Fibroblast of upper back skin (primary cell): ENCODE measurements around the gene PPM1H.

Source experiments
- DNase-seq: peaks from one replicate; pipeline ENCODE4 v3.0.0-alpha.2; 2013

PPM1H gene

DNA sequence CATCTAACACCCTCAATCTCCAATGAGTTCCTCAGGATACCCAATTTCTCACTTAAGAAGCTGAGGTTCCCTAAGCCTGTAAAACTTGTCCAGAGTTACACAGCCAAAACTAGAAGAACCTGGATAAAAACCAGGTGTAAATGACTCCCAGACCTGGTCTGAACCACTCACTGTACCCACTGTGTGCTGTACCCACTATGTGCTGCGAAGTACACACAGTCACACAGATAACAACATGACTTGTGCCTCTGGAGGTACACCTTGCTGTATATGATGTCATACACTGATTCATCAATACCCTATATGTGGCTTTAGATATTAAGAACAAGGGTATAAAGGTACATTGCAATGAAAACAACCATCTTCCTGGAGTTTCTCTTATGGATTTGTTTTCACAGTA is 66.1 kb downstream of the PPM1H start:
- no peak for DNase-seq

DNA sequence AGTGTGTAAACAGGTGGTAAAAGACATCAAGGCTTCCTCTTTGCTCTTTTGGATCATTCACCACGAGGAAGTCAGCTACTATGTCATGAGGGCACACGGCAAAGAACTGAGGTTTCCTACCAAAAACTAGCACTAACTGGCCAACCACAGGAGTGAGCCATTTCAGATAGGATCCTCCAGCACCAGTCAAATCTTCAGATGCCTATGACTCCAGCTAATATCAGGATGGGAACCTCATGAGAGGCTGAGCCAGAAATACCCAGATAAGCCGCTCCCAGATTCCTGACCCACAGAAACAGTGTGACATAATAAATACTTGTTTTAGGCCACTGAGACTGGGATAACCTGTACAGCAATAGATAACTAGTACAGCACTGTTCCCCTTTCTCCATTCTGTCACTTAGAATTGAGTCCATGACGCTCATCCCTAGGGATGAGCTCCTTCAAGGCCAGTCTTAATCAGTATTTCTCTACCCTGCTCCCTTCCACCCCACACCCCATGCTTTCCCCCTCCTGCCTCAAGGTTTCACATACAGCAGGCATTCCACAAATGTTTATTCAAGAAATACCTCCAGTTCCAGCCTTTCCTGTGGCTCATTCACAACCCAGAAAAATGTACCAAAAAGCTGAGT is 68.4 kb downstream of the PPM1H start:
- peak; percentile 85 for DNase-seq

DNA sequence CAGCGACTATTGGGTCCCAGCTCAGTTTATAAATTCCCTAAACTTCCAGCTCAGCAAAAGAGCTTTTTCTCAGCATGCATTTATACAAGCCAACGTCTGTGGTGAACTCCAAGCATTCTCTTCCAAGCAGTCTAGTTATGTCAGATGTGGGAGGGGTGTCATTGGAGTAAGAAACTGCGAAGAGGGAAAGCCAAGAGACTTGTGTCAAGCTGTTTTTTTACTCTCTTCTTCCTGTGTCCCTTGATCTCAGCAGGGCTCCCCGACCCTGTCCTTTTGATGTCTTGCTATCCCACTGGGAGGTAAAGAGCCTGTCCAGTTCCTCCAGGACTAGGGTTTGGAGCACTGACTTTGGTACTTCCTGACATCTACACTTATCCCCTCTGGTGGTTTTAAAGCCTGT is 69.0 kb downstream of the PPM1H start:
- peak; percentile 55 for DNase-seq

DNA sequence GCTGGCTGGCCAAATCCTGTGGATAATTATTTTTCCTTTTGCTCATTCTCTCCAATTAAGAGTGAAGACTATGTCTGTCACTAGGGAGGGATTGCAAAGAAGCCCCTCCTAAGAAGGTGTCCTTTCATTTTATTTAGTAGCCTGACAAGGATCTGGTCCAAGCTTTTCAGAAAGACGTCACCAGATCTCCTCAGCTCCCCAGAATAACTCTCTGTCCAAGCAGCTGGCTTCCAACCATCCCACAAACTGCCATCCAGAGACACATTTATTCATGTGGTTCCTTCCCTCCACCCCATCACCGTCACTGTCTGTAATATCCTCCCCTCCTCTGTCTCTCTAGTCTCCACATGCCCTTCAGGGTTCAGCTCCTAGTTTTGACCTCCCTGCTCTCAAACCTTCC is 69.9 kb downstream of the PPM1H start:
- DNase-seq = no peak

DNA sequence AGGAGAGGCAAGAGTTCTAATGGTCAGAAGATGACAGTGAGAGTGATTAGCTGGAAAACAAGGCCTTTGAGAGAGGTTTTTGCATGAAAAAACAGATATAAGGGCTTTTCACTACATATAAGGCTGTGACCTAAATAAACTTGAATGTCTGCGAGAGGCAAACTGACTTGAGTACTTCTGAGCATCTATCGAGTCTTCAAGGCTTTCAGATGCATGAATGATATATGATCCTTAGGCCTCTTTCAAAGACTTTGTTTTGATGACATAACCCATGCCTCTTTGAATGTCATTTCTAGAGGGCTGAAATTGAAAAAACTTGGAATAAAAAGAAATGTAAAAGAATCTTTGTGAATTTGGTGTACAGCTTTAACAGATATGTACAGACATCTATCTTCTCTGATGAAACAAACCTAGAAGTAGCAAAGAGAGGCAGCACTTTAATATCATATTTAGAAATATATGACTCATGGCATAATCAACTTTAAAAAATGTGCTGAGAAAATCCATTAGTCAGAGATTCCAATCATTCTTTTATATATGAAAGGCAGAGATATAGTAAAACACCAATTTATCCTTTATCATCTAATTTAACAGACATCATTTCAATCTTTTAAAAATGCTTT is 72.6 kb downstream of the PPM1H start:
- peak; percentile 64 for DNase-seq

DNA sequence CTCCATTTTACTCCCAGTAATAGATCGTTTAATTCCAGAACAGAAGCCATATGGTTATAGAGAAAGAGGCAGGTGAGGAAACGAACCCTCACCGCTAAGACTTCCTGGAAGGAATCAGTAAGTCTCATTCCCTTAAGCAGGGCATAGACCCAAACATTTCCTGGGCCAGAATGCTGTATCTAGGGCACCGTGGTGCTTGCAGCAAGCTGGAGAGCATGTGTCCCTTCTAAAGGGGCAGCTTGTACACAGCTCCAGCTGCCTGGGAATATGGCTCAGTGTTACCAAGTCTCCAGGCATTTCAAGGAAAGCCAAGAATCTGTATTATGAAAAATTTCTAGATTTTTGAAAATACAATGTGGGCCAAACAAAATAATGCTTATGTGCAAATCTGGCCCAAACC is 73.4 kb downstream of the PPM1H start:
- no peak for DNase-seq

DNA sequence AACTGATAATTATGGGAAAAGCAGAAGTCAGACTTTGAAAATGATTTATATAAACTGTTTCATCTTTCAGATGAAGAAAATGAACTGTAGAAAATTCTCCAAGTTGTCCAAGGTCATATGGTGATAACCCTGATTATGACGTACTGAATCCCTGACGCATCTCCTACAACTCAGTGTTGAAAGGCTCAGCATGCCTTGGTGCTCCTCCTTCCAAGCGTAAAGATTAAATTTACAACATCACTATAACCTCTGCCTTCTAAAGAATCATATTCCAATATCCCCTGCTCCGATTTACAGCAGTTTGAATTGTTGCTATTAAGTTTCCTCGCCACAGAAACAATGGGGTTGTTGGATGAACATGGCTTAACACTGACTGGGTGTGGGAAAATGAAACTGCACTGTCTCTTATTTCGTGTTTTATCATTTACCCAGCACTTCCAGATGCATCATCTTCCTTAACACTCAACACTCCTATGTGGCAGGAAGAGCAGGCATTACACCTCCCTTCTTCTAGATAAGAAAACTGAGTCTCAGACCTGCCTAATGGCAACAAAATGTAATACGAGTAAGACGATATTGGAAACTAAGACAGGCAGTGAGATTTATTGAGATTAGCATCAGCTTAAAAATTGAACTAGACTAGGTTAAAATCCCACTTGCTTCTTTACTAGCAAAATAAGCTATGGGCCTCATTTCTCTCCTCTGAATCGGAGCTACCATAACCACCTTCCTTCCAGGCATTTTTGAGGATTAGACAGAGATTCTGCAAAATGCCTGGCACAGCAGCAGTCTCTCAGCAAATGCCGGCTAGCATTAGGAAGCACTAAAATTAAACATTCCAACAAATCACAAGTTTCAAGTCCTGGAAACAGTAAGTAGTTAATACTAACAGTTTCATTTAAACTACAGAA is 74.2 kb downstream of the PPM1H start:
- no peak for DNase-seq

DNA sequence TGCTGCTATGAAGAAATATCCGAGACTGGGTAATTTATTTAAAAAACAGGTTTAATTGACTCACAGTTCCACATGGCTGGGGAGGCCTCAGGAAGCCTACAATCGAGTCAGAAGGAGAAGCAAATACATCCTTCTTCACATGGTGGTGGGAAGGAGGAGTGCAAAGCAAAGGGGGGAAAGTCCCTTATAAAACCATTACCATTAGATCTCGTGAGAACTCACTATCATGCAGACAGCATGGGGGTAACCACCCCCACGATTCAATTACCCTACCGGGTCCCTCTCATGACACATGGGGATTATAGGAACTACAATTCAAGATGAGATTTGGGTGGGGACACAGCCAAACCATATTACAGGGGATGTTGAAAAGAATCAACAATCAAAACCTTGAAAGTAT is 74.9 kb downstream of the PPM1H start:
- DNase-seq = no peak

DNA sequence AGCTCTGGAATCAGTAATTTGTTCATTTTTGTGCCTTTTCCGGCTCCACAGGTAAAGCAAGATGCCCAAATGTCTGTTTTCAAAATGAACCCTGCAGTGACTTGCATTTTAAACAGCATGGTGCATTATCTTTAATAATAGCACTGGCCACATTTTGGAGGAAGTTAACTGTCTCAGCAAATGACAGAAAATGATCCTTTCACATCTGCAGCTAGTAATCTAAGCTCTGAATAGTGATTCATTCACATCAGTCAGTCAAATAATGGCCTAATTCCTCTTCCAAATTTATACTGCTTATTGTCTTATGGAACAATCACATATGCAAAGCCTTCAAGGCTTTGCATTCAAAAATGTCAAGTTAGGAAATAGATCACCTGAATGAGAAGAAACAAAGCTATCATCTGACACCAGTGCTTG is 75.6 kb downstream of the PPM1H start:
- DNase-seq = no peak

DNA sequence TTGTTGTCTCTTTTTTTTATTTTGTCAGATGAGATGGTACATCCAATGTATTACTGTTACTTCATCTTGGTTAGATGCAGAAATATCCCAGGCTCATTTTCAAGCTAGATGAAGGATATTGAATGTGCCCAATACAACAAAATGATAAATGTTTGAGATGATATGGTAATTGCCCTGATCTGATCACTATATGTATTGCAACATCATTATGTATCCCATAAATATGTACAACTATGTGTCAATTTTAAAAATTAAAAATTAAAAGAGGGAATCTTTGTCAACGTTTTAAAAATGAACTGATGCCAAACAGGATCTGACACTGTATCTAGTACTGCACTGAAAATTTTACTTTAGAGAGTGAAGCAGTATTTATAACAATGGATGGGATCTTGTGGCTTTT is 78.5 kb downstream of the PPM1H start:
- DNase-seq = no peak

DNA sequence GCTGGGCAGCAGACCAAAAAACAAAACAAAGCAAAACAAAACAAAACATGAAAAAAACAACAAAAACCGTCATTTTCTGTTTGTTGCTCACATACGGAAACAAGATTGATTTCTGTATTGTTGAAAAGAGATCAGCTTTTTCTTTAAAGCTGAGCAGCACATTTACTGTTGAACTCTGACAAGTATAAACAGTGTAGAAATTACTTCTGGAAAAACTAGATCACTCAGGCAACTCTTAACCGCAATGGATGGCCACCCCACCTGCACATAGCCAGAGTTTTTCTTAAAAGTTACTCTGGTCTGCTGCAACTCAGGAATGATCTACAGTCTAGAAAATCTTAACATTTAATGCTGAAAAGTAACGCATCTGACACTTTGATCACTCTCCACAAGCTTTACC is 80.9 kb downstream of the PPM1H start:
- no peak for DNase-seq

DNA sequence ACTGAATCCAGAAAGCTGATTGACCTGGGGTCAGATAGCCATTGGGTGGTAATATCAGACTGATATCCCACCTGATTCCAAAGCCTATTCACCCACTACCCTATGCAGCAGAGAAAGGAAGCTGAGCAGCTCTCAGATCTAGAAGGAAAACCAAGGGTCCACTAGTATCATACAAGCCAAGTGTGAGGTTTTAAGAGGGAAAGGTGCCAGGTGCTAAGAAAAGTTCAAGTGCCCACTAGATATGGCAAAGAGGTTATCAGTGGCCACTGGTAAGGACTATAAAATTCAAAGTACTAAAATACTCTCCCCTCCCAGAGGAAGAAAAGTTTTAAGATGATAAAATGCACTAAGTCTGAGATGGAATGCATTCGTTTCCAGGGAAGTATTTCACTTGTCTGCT is 85.6 kb downstream of the PPM1H start:
- DNase-seq = no peak

DNA sequence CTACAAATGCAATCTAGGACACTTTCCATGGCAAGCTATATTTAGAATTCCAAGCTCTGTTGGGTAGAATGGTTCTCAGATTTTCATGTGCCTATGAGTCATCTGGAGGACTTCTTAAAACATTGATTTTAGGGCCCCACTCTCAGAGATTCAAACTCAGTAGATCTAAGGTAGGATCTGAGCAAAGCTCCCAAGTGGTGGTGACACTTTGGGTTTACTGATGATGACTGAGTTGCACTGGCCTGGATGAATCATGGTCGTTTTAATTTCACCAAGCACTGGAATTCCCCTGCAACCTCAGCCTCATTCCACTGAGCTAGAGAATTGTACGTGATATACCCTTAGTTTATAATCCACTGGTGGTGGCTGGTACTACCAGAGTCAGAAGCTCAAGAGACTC is 86.5 kb downstream of the PPM1H start:
- peak; percentile 76 for DNase-seq

DNA sequence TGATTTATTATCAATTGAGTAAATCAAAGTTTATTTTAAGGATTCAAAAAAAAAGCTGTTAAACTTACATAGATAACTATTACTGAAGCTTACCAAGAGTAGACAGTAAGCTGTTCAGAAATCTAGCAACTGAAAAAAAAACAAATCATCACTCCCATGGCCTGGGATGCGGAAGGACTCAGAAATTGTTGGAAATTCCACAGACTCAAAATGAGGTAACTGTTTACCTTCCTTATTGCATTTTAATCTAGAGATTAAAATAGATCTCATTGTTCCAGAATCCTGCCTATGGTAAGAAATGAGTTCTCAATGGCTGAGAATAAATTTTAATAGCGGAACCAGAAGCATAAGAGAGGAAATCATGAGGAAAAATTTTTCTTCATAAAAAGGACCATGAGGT is 87.2 kb downstream of the PPM1H start:
- no peak for DNase-seq

DNA sequence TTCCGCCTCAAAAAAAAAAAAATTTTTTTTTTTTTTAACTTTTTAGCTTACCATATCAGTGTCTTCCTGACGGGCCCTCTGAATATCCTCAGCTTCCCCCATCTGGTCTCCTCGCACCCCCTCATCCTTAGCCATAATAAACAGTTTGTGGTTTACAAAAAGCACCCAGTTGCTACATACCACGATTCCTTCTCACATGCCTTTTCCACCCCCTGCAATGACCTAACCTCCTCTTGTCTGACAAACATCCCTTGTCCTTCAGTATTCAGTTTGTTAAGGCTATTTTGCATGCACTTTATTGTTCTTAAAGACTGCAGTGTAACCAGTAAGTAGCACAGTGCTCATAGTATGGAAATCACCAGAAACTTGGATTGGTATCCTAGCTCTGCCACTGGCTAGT is 88.5 kb downstream of the PPM1H start:
- peak; percentile 65 for DNase-seq

DNA sequence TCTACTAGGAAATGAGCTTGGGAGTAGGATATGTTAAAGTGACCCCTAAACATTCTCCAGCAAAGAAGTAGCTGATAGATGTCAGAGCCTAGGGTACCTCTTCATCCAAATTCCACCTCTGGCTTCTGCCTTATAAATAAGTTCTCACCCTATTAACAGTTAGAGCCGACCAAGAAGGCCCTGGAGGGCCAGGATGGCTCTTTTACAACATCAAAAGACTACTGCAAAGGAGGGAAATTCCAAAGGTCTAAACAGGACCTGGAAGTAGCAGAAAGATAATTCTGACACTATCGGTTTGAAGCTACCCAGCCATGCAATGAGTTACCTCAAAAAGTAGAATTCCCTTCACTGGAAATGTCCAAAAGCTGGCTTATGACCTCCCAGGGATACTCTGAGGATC is 90.0 kb downstream of the PPM1H start:
- DNase-seq = no peak

DNA sequence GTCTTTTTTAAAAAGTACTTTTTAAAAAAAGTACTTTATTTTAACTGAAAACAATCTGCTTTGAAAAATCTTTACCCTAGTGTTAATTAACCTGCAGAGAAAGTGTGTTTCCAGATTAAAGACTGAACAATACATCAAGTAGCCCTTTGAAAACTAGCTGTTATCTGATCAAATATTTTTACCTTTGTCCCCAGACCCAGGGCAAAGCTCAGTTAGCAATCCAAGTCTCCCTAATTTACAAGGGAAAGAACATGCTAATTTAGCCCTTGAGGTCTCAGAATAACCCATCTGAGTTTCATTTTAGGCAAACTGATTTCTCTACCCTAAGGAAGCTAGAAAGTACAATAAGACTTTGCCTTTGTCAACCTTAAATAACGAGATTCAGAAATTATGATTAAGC is 91.2 kb downstream of the PPM1H start:
- no peak for DNase-seq

DNA sequence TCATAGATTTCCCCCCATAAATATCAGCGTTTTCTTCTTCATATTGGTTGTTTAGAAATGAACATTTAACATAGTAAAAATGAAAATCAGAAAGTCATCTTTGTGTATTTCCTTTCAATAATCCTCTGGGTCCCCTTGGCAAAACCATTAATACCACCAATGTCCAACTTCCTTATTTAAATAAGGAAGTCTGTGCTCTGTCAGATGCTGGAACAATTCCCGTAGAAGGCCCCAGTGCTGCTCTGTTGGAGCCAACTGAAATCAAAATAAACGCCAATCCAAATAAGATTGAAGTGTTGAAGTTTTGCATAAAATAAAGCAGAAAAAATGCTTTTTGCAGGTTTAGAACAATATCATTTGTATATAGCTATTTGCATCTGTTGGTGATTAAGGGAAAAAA is 93.1 kb downstream of the PPM1H start:
- no peak for DNase-seq

DNA sequence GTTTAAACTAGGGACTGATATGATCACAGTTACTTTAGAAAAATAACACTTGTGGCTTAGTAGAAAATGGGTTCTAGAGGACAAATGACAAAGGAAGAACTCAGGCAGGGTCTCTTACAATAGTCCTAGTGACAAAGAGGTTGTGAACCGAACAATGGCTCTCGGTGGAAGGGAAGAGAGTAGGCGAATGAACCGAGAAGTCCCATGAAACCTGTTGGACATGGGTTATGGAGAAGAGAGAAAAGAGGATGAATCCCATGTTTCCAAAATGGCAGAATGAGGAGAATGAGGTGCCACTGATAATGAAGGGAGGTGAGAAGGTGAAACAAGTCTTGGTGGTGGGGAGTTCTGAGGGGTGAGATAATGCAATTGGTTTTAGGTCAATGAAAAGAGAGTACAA is 94.1 kb downstream of the PPM1H start:
- no peak for DNase-seq

DNA sequence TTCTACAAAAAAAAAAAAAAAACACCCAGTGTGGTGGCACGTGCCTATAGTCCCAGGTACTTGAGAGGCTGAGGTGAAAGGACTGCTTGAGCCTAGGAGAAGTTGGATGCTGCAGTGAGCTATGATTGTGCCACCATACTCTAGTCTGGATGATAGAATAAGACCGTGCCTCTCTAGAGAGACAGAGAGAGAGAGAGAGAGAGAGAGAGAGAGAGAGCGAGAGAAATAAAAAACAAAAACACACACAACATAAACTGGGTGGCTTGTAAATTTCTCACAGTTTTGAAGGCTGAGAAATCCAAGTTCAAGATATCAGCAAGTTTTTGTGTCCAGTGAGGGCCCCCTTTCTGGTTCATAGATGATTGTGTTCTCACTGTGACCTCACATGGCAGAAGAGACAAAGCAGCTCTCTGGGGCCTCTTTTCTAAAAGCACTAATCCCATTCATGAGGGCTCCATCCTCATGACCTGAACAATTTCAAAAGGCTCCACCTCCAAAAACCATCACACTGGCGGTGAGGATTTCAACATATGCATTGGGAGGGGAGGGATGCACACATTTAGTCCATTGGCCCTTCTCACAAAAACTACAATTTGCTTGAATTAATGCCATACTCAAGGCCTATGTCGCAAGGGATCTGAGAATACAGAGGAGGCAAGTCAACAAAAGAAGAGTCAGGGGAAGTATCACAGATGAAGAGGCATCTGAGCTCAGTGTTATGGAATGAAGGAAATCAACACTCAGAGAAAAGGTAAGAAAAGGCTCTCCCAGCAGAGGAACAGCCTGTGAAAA is 94.9 kb downstream of the PPM1H start:
- DNase-seq = no peak

DNA sequence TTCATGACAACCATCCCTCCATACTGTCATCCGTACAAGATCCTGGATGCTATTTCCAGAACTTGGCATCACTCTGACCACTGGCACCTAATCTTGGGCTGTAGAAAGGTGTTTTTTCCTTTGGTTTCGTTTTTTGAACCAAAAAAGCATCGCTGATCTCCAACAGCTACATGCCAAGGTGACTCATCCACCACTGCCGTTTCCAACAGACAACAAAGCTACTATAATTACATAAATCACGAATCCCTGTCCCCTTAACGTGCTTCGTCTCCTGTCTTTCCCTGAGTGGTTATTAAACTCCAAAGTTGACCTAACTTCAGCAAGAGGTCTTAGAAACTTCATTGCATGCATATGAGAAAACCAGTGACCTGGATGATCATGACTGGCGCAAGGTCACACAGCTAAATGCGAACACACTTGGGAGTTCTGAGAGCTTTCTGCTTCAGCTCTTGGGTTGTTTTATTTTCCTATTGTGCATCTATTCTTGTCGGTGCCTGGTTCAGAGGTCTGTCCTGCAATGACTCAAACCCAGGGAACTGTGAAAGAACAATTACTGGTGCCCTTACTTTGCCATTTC is 99.9 kb downstream of the PPM1H start:
- no peak for DNase-seq

DNA sequence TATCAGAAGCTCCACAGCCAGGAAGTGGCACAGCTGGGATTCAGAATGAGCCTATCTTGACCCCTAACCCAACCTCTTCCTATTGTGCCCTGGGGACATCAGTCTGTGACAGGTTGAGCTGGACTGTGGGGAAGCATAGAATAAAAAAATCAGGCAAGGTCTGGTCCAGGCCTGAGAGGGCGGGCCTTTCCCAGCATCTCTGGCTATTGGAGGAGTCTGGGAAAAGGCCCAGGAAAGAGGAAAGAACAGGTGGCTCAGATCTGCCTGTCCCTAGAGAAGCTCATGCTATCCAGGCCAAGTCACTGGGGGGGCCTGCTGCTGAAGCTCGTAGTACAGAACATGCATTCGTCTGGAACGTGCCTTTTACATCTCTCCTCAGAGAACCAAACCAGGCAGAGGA is 100.5 kb downstream of the PPM1H start:
- no peak for DNase-seq

DNA sequence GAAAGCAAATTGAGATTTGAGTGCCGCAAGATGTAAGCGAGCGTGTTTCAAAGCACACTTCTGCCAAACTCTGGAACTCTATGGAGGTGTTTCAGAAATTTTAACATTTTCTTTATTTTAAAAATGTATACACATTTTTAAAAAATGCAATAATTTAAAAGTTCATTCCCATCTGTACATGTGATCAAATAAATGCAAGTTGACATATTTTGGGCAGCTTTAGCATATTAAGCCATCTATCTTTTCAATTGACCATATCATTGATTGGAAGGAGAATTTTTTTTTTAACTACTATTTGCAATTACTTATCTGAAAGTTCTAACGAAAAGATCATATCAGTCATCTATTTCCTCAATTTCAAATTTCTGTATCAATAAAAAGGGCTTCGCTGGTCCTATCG is 101.3 kb downstream of the PPM1H start:
- no peak for DNase-seq
